ENCODE results near the gene CACNA2D1. TPM values are rescaled to one million over a fixed set of nuclear protein-coding genes. Genes with fewer than 3 reads are reported as not detected.
"Not testable (repeated sequence)": the region's sequence is repeated elsewhere in the genome, so short reads cannot be mapped to it uniquely, and the experiment has no call there.

CACNA2D1 gene
- polyA plus RNA-seq, 1 donor: 105 TPM

- DNase-seq: no peak
Observed at GRCh38 chr7:82029236-82029913, 414.2 kb downstream of the CACNA2D1 start.

GRCh38 chr7:82028097-82028496, 415.5 kb downstream of the CACNA2D1 start:
- DNase-seq: no peak

- DNase-seq: no peak
Observed at GRCh38 chr7:82021713-82022112, 421.9 kb downstream of the CACNA2D1 start.

- no peak for DNase-seq
Observed at GRCh38 chr7:82021036-82021435, 422.5 kb downstream of the CACNA2D1 start.

- no peak for DNase-seq
Observed at GRCh38 chr7:82019551-82020475, 423.8 kb downstream of the CACNA2D1 start.

- DNase-seq: no peak
Observed at GRCh38 chr7:82018226-82018625, 425.4 kb downstream of the CACNA2D1 start.

GRCh38 chr7:82017334-82017943, 426.1 kb downstream of the CACNA2D1 start:
- peak; percentile 11 for DNase-seq

- no peak for DNase-seq
Observed at GRCh38 chr7:82015751-82016150, 427.8 kb downstream of the CACNA2D1 start.

- not testable (repeated sequence) for DNase-seq
Observed at GRCh38 chr7:82014574-82014973, 429.0 kb downstream of the CACNA2D1 start.

GRCh38 chr7:82012453-82012852, 431.1 kb downstream of the CACNA2D1 start:
- DNase-seq: no peak

GRCh38 chr7:82010416-82010815, 433.2 kb downstream of the CACNA2D1 start:
- no peak for DNase-seq

- no peak for DNase-seq
Observed at GRCh38 chr7:82007315-82007714, 436.3 kb downstream of the CACNA2D1 start.

GRCh38 chr7:82005056-82005455, 438.5 kb downstream of the CACNA2D1 start:
- DNase-seq: no peak

- DNase-seq: no peak
Observed at GRCh38 chr7:81993186-81993585, 450.4 kb downstream of the CACNA2D1 start.

GRCh38 chr7:81990395-81990794, 453.2 kb downstream of the CACNA2D1 start:
- DNase-seq: no peak

GRCh38 chr7:81986723-81987470, 456.7 kb downstream of the CACNA2D1 start:
- no peak for DNase-seq

- DNase-seq: no peak
Observed at GRCh38 chr7:81983406-81983805, 460.2 kb downstream of the CACNA2D1 start.

GRCh38 chr7:81973117-81973516, 470.5 kb downstream of the CACNA2D1 start:
- DNase-seq: no peak

GRCh38 chr7:81960026-81960425, 483.6 kb downstream of the CACNA2D1 start:
- DNase-seq: no peak

GRCh38 chr7:81957517-81957916, 486.1 kb downstream of the CACNA2D1 start:
- no peak for DNase-seq

GRCh38 chr7:81956520-81956919, 487.1 kb downstream of the CACNA2D1 start:
- DNase-seq: peak; percentile 15

GRCh38 chr7:81949306-81949705, 494.3 kb downstream of the CACNA2D1 start:
- DNase-seq: no peak

GRCh38 chr7:81944058-81944457, 499.5 kb downstream of the CACNA2D1 start:
- DNase-seq: peak; percentile 6

Data from hindlimb muscle (tissue), 1 donor.